ENCODE results near the gene TFE3. TPM values are rescaled to one million over a fixed set of nuclear protein-coding genes. Genes with fewer than 3 reads are reported as not detected.

The TFE3 gene
- polyA plus RNA-seq, 3 donors = 12.8 to 41.2 (median 22.0) TPM

- no peaks in the 10 kb centered on the region for H3K27me3 ChIP-seq (ENCODE audit: control insufficient read depth in 2 of 2, insufficient read depth in 2 of 2, low read length in 2 of 2)
- WGBS (ENCODE audit: insufficient coverage) = 90% methylated on average over 2 of the region's 4 CpGs
- H3K4me1 ChIP-seq (ENCODE audit: control insufficient read depth in 1 of 2, insufficient read depth in 2 of 2, low read length in 2 of 2) = peaks cover 9 to 14% of the 10 kb centered on the region in 2 donors
- H4K20me1 ChIP-seq (ENCODE audit: insufficient read depth, low read length) = no peaks in the 10 kb centered on the region
- no peak overlapping the region for H3K4me2 ChIP-seq (replicated peaks; ENCODE audit: extremely low read depth, low read length, poor library complexity, severe bottlenecking)
- Mint-ChIP-seq H3K9me3 (peaks cover 0 to 6% (median 1%) of the 10 kb centered on the region in 7 donors), H3K27ac (no peak overlapping the region), H3K4me3 (no peak overlapping the region), H3K4me1 (peaks cover 14% of the 10 kb centered on the region), H3K36me3 (peaks cover 7 to 8% of the 10 kb centered on the region in 2 donors), H3K27me3 (ENCODE audit: low read depth in 3 of 3) (peaks cover 0 to 3% (median 2%) of the 10 kb centered on the region in 3 donors)
- H3K9ac ChIP-seq (ENCODE audit: insufficient read depth, low read length, poor library complexity, severe bottlenecking) = no peak overlapping the region
- no peak overlapping the region for H3K27ac ChIP-seq (ENCODE audit: low read depth in 1 of 2, low read length in 2 of 2)
- H3K9me3 ChIP-seq (replicated peaks in 1 of 2; ENCODE audit: control insufficient read depth in 1 of 2, insufficient read depth in 1 of 2, low read length in 2 of 2) = no peaks in the 10 kb centered on the region
- intact Hi-C loops (cut with micrococcal nuclease) = no loop called here
- peaks cover 9% of the 10 kb centered on the region for H3K79me2 ChIP-seq (ENCODE audit: insufficient read depth, low read length)
- H3K36me3 ChIP-seq (replicated peaks in 1 of 2; ENCODE audit: control insufficient read depth in 1 of 2, insufficient read depth in 2 of 2, low read length in 2 of 2) = peaks cover 7% of the 10 kb centered on the region in 2 donors
- no peak for TF ChIP-seq CTCF (IDR thresholded peaks at IDR 0.05)
- DNase-seq = no peak
- H2AFZ ChIP-seq (ENCODE audit: insufficient read depth, low read depth, low read length, poor library complexity, severe bottlenecking) = no peak overlapping the region
- no peak overlapping the region for H3K4me3 ChIP-seq (replicated peaks in 1 of 3; ENCODE audit: low read depth in 2 of 3, low read length in 3 of 3)
Observed at GRCh38 chrX:49082271-49082871, 39.2 kb upstream of the TFE3 start.

- H3K79me2 ChIP-seq (ENCODE audit: insufficient read depth, low read length) = peaks cover 9% of the 10 kb centered on the region
- H3K36me3 ChIP-seq (replicated peaks in 1 of 2; ENCODE audit: control insufficient read depth in 1 of 2, insufficient read depth in 2 of 2, low read length in 2 of 2) = peaks cover 28 to 30% of the 10 kb centered on the region in 2 donors
- peak within 1 kb of the TSS; percentile 74 for H3K4me2 ChIP-seq (replicated peaks; ENCODE audit: extremely low read depth, low read length, poor library complexity, severe bottlenecking)
- Mint-ChIP-seq H3K36me3 (peaks cover 24% of the 10 kb centered on the region in 2 donors), H3K27ac (peak within 1 kb of the TSS; percentile 89 to 99 (median 96)), H3K9me3 (peaks cover 0 to 6% (median 0%) of the 10 kb centered on the region in 7 donors), H3K27me3 (ENCODE audit: low read depth in 3 of 3) (peaks cover 0 to 2% (median 2%) of the 10 kb centered on the region in 3 donors), H3K4me1 (peaks cover 14% of the 10 kb centered on the region), H3K4me3 (peak within 1 kb of the TSS; percentile 89 to 97)
- H3K9ac ChIP-seq (ENCODE audit: insufficient read depth, low read length, poor library complexity, severe bottlenecking) = peak within 1 kb of the TSS; percentile 88
- intact Hi-C loops (cut with micrococcal nuclease) = no loop called here
- peak; percentile 72 to 83 (median 74) for DNase-seq
- peaks cover 9 to 14% of the 10 kb centered on the region in 2 donors for H3K4me1 ChIP-seq (ENCODE audit: control insufficient read depth in 1 of 2, insufficient read depth in 2 of 2, low read length in 2 of 2)
- H3K9me3 ChIP-seq (replicated peaks in 1 of 2; ENCODE audit: control insufficient read depth in 1 of 2, insufficient read depth in 1 of 2, low read length in 2 of 2) = no peaks in the 10 kb centered on the region
- 0% methylated on average over 29 of the region's 55 CpGs for WGBS (ENCODE audit: insufficient coverage)
- no peaks in the 10 kb centered on the region for H4K20me1 ChIP-seq (ENCODE audit: insufficient read depth, low read length)
- H3K27me3 ChIP-seq (ENCODE audit: control insufficient read depth in 2 of 2, insufficient read depth in 2 of 2, low read length in 2 of 2) = no peaks in the 10 kb centered on the region
- TF ChIP-seq CTCF (IDR thresholded peaks at IDR 0.05) = no peak
- H3K27ac ChIP-seq (ENCODE audit: low read depth in 1 of 2, low read length in 2 of 2) = peak within 1 kb of the TSS; percentile 87 to 94
- peak within 1 kb of the TSS; percentile 68 for H2AFZ ChIP-seq (ENCODE audit: insufficient read depth, low read depth, low read length, poor library complexity, severe bottlenecking)
- H3K4me3 ChIP-seq (replicated peaks in 1 of 3; ENCODE audit: low read depth in 2 of 3, low read length in 3 of 3) = peak within 1 kb of the TSS; percentile 66 to 86 (median 77)
Observed at GRCh38 chrX:49079489-49080428, 36.6 kb upstream of the TFE3 start, which contains the start of gene WDR45. TSS of gene WDR45 (minus strand) at chrX:49079887. CDS start at chrX:49078095, 1,792 bp downstream.
